B cell (primary cell): ENCODE measurements around the gene ADSS1. TPM values are rescaled to one million over a fixed set of nuclear protein-coding genes. Genes with fewer than 3 reads are reported as not detected.

ENCODE experiments used
- ATAC-seq: fragments of 200-7000 bp; cut with Tn5 transposase; one replicate; pipeline ENCODE4 v1.10.0; 2021; ENCODE audit warnings: low read depth, mild to moderate bottlenecking, moderate number of reproducible peaks, moderate library complexity
- CTCF ChIA-PET: fragments of 350-600 bp; sonication (Branson Sonifier 250); formaldehyde crosslinking; loops from one replicate; lab custom pipeline; 2021; ENCODE audit warnings: antibody characterized with exemption, inconsistent platforms; lab: Charles Lee
- POLR2A ChIA-PET: fragments of 350-600 bp; sonication (Branson Sonifier 250); formaldehyde crosslinking; loops from one replicate; lab custom pipeline; 2021; ENCODE audit warnings: antibody characterized with exemption; lab: Charles Lee
- DNase-seq: peaks from one replicate; pipeline ENCODE4 v3.0.0; 2013
- H2AFZ ChIP-seq: 2 replicates; pipeline ENCODE4 v1.6.1; 2012; ENCODE audit warnings: mild to moderate bottlenecking, low read depth, low read length; ENCODE audit not compliant: insufficient read depth, poor library complexity, severe bottlenecking
- H3K27ac ChIP-seq, 2 donors: 1 replicate in 1 of 2; 2 replicates in 1 of 2; pipeline ENCODE4 v1.5.1; 2012 to 2013; ENCODE audit warnings: low read length in 2 of 2, mild to moderate bottlenecking in 2 of 2, moderate library complexity in 1 of 2
- H3K27me3 ChIP-seq, 4 experiments: fragments of 200-600 bp in 1 of 4; sonication (generic) in 1 of 4; replicated peaks in 1 of 4; 1 replicate in 2 of 4; 2 replicates in 2 of 4; pipeline versions ENCODE4 v1.6.1 to v1.7.0; 2013 to 2016; ENCODE audit warnings: low read length in 3 of 4, mild to moderate bottlenecking in 2 of 4, mixed read lengths in 1 of 4, moderate library complexity in 1 of 4; ENCODE audit not compliant: insufficient read depth in 4 of 4, control insufficient read depth in 3 of 4; ENCODE audit errors: control extremely low read depth in 1 of 4
- H3K36me3 ChIP-seq, 2 experiments: replicated peaks in 1 of 2; 1 replicate in 1 of 2; 2 replicates in 1 of 2; pipeline versions ENCODE4 v1.6.1 to v1.7.1; 2013; ENCODE audit warnings: low read length in 1 of 2; ENCODE audit not compliant: insufficient read depth in 2 of 2, control insufficient read depth in 1 of 2; ENCODE audit errors: control extremely low read depth in 1 of 2, extremely low read depth in 1 of 2
- H3K4me1 ChIP-seq, 2 donors: fragments of 200-600 bp in 1 of 2; sonication (generic) in 1 of 2; 1 replicate in 1 of 2; 2 replicates in 1 of 2; pipeline versions ENCODE4 v1.5.1 to v1.6.1; 2013 to 2017; ENCODE audit warnings: low read length in 2 of 2; ENCODE audit not compliant: control insufficient read depth in 2 of 2, insufficient read depth in 2 of 2
- H3K4me2 ChIP-seq: replicated peaks from 2 replicates; pipeline ENCODE3; 2012; ENCODE audit warnings: mild to moderate bottlenecking, low read depth, low read length; ENCODE audit not compliant: poor library complexity, severe bottlenecking
- H3K4me3 ChIP-seq, 5 experiments: fragments of 200-600 bp in 1 of 5; sonication (generic) in 1 of 5; 1 replicate in 3 of 5; 2 replicates in 2 of 5; pipeline versions ENCODE4 v1.5.1 to v1.7.0; 2011 to 2016; ENCODE audit warnings: low read length in 4 of 5, mild to moderate bottlenecking in 4 of 5, low read depth in 2 of 5, control low read depth in 1 of 5, moderate library complexity in 1 of 5; ENCODE audit not compliant: insufficient read depth in 1 of 5; ENCODE audit errors: control extremely low read depth in 1 of 5, extremely low read depth in 1 of 5
- H3K79me2 ChIP-seq: fragments of 200-600 bp; sonication (generic); one replicate; pipeline ENCODE4 v1.6.0; 2016; ENCODE audit warnings: low read length; ENCODE audit not compliant: control insufficient read depth, insufficient read depth
- H3K9ac ChIP-seq: fragments of 200-600 bp; sonication (generic); 2 replicates; pipeline ENCODE4 v1.6.1; 2017; ENCODE audit warnings: mild to moderate bottlenecking, low read length, moderate library complexity
- H3K9me3 ChIP-seq, 3 donors: one replicate each; pipeline versions ENCODE4 v1.6.1 to v1.7.1; 2013; ENCODE audit warnings: low read length in 2 of 3; ENCODE audit not compliant: control insufficient read depth in 2 of 3, insufficient read depth in 1 of 3; ENCODE audit errors: control extremely low read depth in 1 of 3
- H4K20me1 ChIP-seq: 2 replicates; pipeline ENCODE4 v1.6.0; 2012; ENCODE audit warnings: mild to moderate bottlenecking, low read length; ENCODE audit not compliant: insufficient read depth, control insufficient read depth, poor library complexity, severe bottlenecking
- H3K27ac Mint-ChIP-seq: one replicate; pipeline ENCODE4 v1.8.0; 2021; ENCODE audit warnings: mixed read lengths
- H3K27me3 Mint-ChIP-seq: one replicate; pipeline ENCODE4 v1.8.0; 2021; ENCODE audit warnings: mixed read lengths
- H3K4me1 Mint-ChIP-seq: one replicate; pipeline ENCODE4 v1.8.0; 2021; ENCODE audit warnings: mixed read lengths
- H3K4me3 Mint-ChIP-seq: one replicate; pipeline ENCODE4 v1.8.0; 2021; ENCODE audit warnings: mixed read lengths
- H3K9me3 Mint-ChIP-seq: one replicate; pipeline ENCODE4 v1.8.0; 2022; ENCODE audit warnings: mixed read lengths; ENCODE audit not compliant: insufficient read depth
- CTCF ChIP-seq: fragments of 200-600 bp; IDR thresholded peaks from one replicate; pipeline ENCODE4 v1.8.0; 2022; ENCODE audit warnings: antibody characterized with exemption, mild to moderate bottlenecking
- EZH2 ChIP-seq: IDR thresholded peaks from 2 replicates; pipeline ENCODE4 v1.6.1; 2012; ENCODE audit warnings: borderline replicate concordance, low read depth, mild to moderate bottlenecking, moderate library complexity, low read length; ENCODE audit not compliant: insufficient read depth, poor library complexity, severe bottlenecking
- WGBS: methylation state at CpG from one replicate; pipeline ENCODE4 v1.1.5; 2013; ENCODE audit warnings: missing lambda C conversion rate; ENCODE audit not compliant: insufficient coverage; 5-methylcytosine and 5-hydroxymethylcytosine counted together
- intact Hi-C: fragments of 100-400 bp; cut with micrococcal nuclease; formaldehyde crosslinking; loops from one replicate; pipeline ENCODE4 v1.10.0; 2022
- polyA plus RNA-seq: library from polyadenylated mRNA; depleted of rRNA; stranded (reverse); fragments of >200 nt; gene quantifications from 2 replicates; pipeline ENCODE4 v1.2.3, GENCODE V29; 2012
- total RNA-seq, 2 donors: library from RNA; stranded (reverse); fragments of 120-200 nt in 1 of 2; gene quantifications; 1 replicate in 1 of 2; 2 replicates in 1 of 2; pipeline versions ENCODE4 v1.2.3 to v1.2.4, GENCODE V29; 2013 to 2022

ADSS1 gene
- total and polyA plus RNA-seq, 2 donors (not counting 1 experiment from before 2014, with no cell fraction given): 0.33 to 1.7 TPM

GRCh38 chr14:104788161-104788818, 64.3 kb downstream of the ADSS1 start:
- Histone ChIP-seq H4K20me1 (peaks cover 99% of the 10 kb centered on the region), H3K27me3 (no peaks in the 10 kb centered on the region), H3K79me2 (peaks cover 83% of the 10 kb centered on the region), H3K4me3 (no peak overlapping the region), H3K9me3 (no peaks in the 10 kb centered on the region), H3K27ac (no peak overlapping the region), H3K9ac (no peak overlapping the region), H2AFZ (no peak overlapping the region), H3K36me3 (peaks cover 0 to 33% of the 10 kb centered on the region in 2 experiments), H3K4me2 (no peak overlapping the region), H3K4me1 (peaks cover 4 to 22% of the 10 kb centered on the region in 2 donors)
- ChIA-PET POLR2A (no interaction called here), CTCF (interaction anchor here (1.1 to 1.3 kb wide), 2 partner anchors 18 to 20 kb away, joined by 3 to 4 read pairs; no protein-coding TSS in a partner anchor)
- TF ChIP-seq EZH2 (no peak), CTCF (no peak)
- no peaks in the 10 kb centered on the region for H3K27me3 Mint-ChIP-seq
- no peaks in the 10 kb centered on the region for H3K9me3 Mint-ChIP-seq
- ATAC-seq: no peak
- no peak overlapping the region for H3K4me3 Mint-ChIP-seq
- peaks cover 10% of the 10 kb centered on the region for H3K4me1 Mint-ChIP-seq
- 98% methylated on average over 11 of the region's 14 CpGs for WGBS
- no peak overlapping the region for H3K27ac Mint-ChIP-seq
- no peak for DNase-seq
- intact Hi-C loops: no loop called here
